ENCODE data around the gene HYI. TPM values are rescaled to one million over a fixed set of nuclear protein-coding genes. Genes with fewer than 3 reads are reported as not detected.

HYI gene
- total and polyA plus RNA-seq, 2 of the 8 experiments (the other 6 are each of a cell fraction or from before 2014, with no cell fraction given) = 14.4 to 17.7 TPM

GRCh38 chr1:43426221-43426620, 27.5 kb downstream of the HYI start:
- Histone ChIP-seq H3K4ac (replicated peaks; ENCODE audit: insufficient read length, low read depth, low read length) (no peak overlapping the region), H4K91ac (replicated peaks; ENCODE audit: insufficient read length, low read length) (no peak overlapping the region), H3K36me3 (ENCODE audit: control insufficient read depth in 2 of 4, insufficient read depth in 4 of 4, low read length in 3 of 4) (peaks cover 2 to 47% (median 26%) of the 10 kb centered on the region in 4 experiments; a peak in 6 of 8 replicates), H2BK15ac (ENCODE audit: low read length) (no peak overlapping the region), H3K23ac (ENCODE audit: insufficient read length) (no peak overlapping the region), H3K79me2 (ENCODE audit: control insufficient read depth in 1 of 2, insufficient read depth in 2 of 2, low read length in 2 of 2) (no peaks in the 10 kb centered on the region), H3K4me2 (ENCODE audit: insufficient read depth in 1 of 2, low read depth in 2 of 2, low read length in 2 of 2) (no peak overlapping the region), H3K27ac (ENCODE audit: low read depth, low read length) (no peak overlapping the region), H2AFZ (ENCODE audit: low read length) (no peak overlapping the region), H3K18ac (ENCODE audit: extremely low read depth, low read length) (no peak overlapping the region), H2BK120ac (replicated peaks; ENCODE audit: low read depth, low read length) (no peak overlapping the region), H3K79me1 (ENCODE audit: low read depth, low read length) (no peaks in the 10 kb centered on the region), H2BK5ac (ENCODE audit: low read depth, low read length) (no peak overlapping the region), H4K5ac (ENCODE audit: insufficient read length, low read depth, low read length) (no peak overlapping the region), H2BK20ac (ENCODE audit: low read length) (no peak overlapping the region), H2BK12ac (ENCODE audit: low read depth, low read length) (no peak overlapping the region), H3K9me3 (ENCODE audit: insufficient read depth in 2 of 2, low read depth in 1 of 2, low read length in 1 of 2) (no peaks in the 10 kb centered on the region), H2AK5ac (ENCODE audit: low read depth, low read length) (no peak overlapping the region), H3K27me3 (replicated peaks in 1 of 4; ENCODE audit: control insufficient read depth in 3 of 4, extremely low read depth in 1 of 4, insufficient read depth in 3 of 4, low read length in 3 of 4) (no peaks in the 10 kb centered on the region), H3K23me2 (ENCODE audit: low read depth, low read length) (peaks cover 2% of the 10 kb centered on the region; the same call in 1 of the 2 replicates), H3K9ac (replicated peaks in 1 of 4; ENCODE audit: extremely low read depth in 1 of 4, low read depth in 3 of 4, low read length in 3 of 4) (no peak overlapping the region), H3K4me1 (replicated peaks in 1 of 4; ENCODE audit: control insufficient read depth in 3 of 4, insufficient read depth in 4 of 4, low read length in 3 of 4) (peaks cover 0 to 8% (median 5%) of the 10 kb centered on the region in 4 experiments; a peak in 6 of 7 replicates), H4K20me1 (replicated peaks in 1 of 2; ENCODE audit: control insufficient read depth in 1 of 2, insufficient read depth in 2 of 2, low read length in 2 of 2) (peaks cover 0 to 2% of the 10 kb centered on the region in 2 experiments), H3K4me3 (ENCODE audit: extremely low read depth in 1 of 4, insufficient read depth in 2 of 4, low read depth in 3 of 4, low read length in 4 of 4) (no peak overlapping the region), H3K14ac (ENCODE audit: insufficient read length) (no peak overlapping the region), H4K8ac (ENCODE audit: extremely low read depth, insufficient read depth, low read length) (no peak overlapping the region), H3K56ac (replicated peaks; ENCODE audit: insufficient read length, low read depth, low read length) (no peak overlapping the region)
- DNase-seq (ENCODE audit: low read depth in 1 of 2, low spot score in 2 of 2) (no peak), FAIRE-seq (no peak)
- POLR2A ChIA-PET (ENCODE audit: partially characterized antibody) = interaction anchor here (0.9 to 1.2 kb wide), 3 partner anchors 9 to 19 kb away, joined by 3 to 6 read pairs (median 4); no protein-coding TSS in a partner anchor
- 91% methylated on average over 7 of the region's 11 CpGs; no CpG with 5 or more reads in 1 of the 2 experiments for WGBS, 2 experiments (ENCODE audit: extremely low coverage in 1 of 2, insufficient coverage in 1 of 2, insufficient read length in 1 of 2, insufficient replicate concordance in 2 of 2, low coverage in 1 of 2, low lambda C conversion rate in 2 of 2, missing lambda C conversion rate in 1 of 2)
- CTCF ChIA-PET (ENCODE audit: partially characterized antibody) = interaction anchor here (1.2 to 3.8 kb wide), 4 partner anchors 11 to 199 kb away, joined by 3 to 16 read pairs (median 4); no protein-coding TSS in a partner anchor
- no peak for TF ChIP-seq POU5F1 (IDR thresholded peaks at IDR 0.05; ENCODE audit: low read depth, low read length)
- no peak for TF ChIP-seq MAX (IDR thresholded peaks at IDR 0.05)
- no peak for TF ChIP-seq SRF (IDR thresholded peaks at IDR 0.05; ENCODE audit: low read depth, low read length)
- TF ChIP-seq ATF2 (IDR thresholded peaks at IDR 0.05; ENCODE audit: low read length) = no peak
- no peak for TF ChIP-seq MAFK (IDR thresholded peaks at IDR 0.05; ENCODE audit: low read depth, low read length)
- TF ChIP-seq HDAC6 (IDR thresholded peaks at IDR 0.05; ENCODE audit: low read depth, low read length) = no peak
- no peak for TF ChIP-seq BACH1 (IDR thresholded peaks at IDR 0.05; ENCODE audit: low read length)
- no peak for TF ChIP-seq ASH2L (IDR thresholded peaks at IDR 0.05; ENCODE audit: low read length)
- TF ChIP-seq CEBPB (IDR thresholded peaks at IDR 0.05; ENCODE audit: low read depth, low read length) = no peak
- TF ChIP-seq SP1 (IDR thresholded peaks at IDR 0.05; ENCODE audit: low read depth, low read length) = no peak
- no peak for TF ChIP-seq HDAC2 (IDR thresholded peaks at IDR 0.05; ENCODE audit: borderline replicate concordance in 1 of 2, low read depth in 2 of 2, low read length in 2 of 2)
- no peak for TF ChIP-seq GTF2F1 (IDR thresholded peaks at IDR 0.05; ENCODE audit: borderline replicate concordance, low read depth, low read length)
- TF ChIP-seq GABPA (IDR thresholded peaks at IDR 0.05; ENCODE audit: borderline replicate concordance, insufficient read depth, low read length) = no peak
